GM12878 (cell line): ENCODE data around the gene PAM. TPM values are rescaled to one million over a fixed set of nuclear protein-coding genes. Genes with fewer than 3 reads are reported as not detected.

Experiments used
- ATAC-seq: fragments of 200-7000 bp; cut with Tn5 transposase; 3 replicates; pipeline ENCODE4 v1.9.1; 2020; ENCODE audit warnings: mild to moderate bottlenecking, moderate library complexity
- BruUV-seq: library from RNA; stranded (reverse); fragments of 400-500 nt; replicated peaks from 2 replicates; lab custom pipeline; 2021; lab: Mats Ljungman, UMichigan
- CTCF ChIA-PET: fragments of 300-600 bp; sonication (Branson Sonifier 250); formaldehyde crosslinking; extraction: SDS; loops from one replicate; lab custom pipeline; 2021; ENCODE audit warnings: inconsistent platforms; lab: Yijun Ruan, JAX
- POLR2A ChIA-PET: fragments of 350-600 bp; formaldehyde crosslinking; extraction: SDS; loops from one replicate; lab custom pipeline; 2021; ENCODE audit warnings: inconsistent platforms; lab: Charles Lee
- RAD21 ChIA-PET: fragments of 300-600 bp; sonication (Branson Sonifier 250); formaldehyde crosslinking; loops from one replicate; lab custom pipeline; 2023; ENCODE audit warnings: antibody characterized with exemption; ENCODE audit not compliant: unreplicated experiment; lab: Charles Lee
- SMC1A ChIA-PET: fragments of 300-600 bp; sonication (Branson Sonifier 250); formaldehyde crosslinking; loops from one replicate; lab custom pipeline; 2023; ENCODE audit not compliant: unreplicated experiment, uncharacterized antibody; lab: Charles Lee
- DNase-seq: peaks from one replicate; pipeline ENCODE4 v3.0.0-alpha.2; 2011; ENCODE audit warnings: low read depth, low spot score
- FAIRE-seq: peaks from 3 replicates; lab custom pipeline; 2011; peaks lifted over from hg19 to GRCh38; lab: Jason Lieb, UNC
- H2AFZ ChIP-seq: 2 replicates; pipeline ENCODE4 v1.6.0; 2011; ENCODE audit warnings: low read depth, low read length, control low read depth; ENCODE audit not compliant: control insufficient read depth
- H3K27ac ChIP-seq: 2 replicates; pipeline ENCODE4 v1.5.1; 2011; ENCODE audit warnings: control low read depth; ENCODE audit not compliant: control insufficient read depth, insufficient read depth
- H3K27me3 ChIP-seq, 2 experiments: replicated peaks in 1 of 2; 2 replicates each; pipeline versions ENCODE4 v1.6.0 to v1.6.1; 2011; ENCODE audit warnings: low read length in 1 of 2; ENCODE audit not compliant: control insufficient read depth in 2 of 2, insufficient read depth in 2 of 2
- H3K36me3 ChIP-seq, 2 experiments: 2 replicates each; pipeline ENCODE4 v1.5.1; 2011; ENCODE audit warnings: low read length in 1 of 2; ENCODE audit not compliant: control insufficient read depth in 2 of 2, insufficient read depth in 2 of 2
- H3K4me1 ChIP-seq: 2 replicates; pipeline ENCODE4 v1.6.1; 2011; ENCODE audit warnings: mild to moderate bottlenecking, low read length, moderate library complexity, mixed read lengths; ENCODE audit not compliant: control insufficient read depth, insufficient read depth
- H3K4me2 ChIP-seq: 2 replicates; pipeline ENCODE4 v1.6.0; 2011; ENCODE audit warnings: control low read depth; ENCODE audit not compliant: control insufficient read depth, insufficient read depth
- H3K4me3 ChIP-seq: fragments of 200-600 bp; sonication (generic); 2 replicates; pipeline ENCODE4 v1.5.1; 2016
- H3K79me2 ChIP-seq: 2 replicates; pipeline ENCODE4 v1.6.0; 2011; ENCODE audit warnings: low read length; ENCODE audit not compliant: control insufficient read depth, insufficient read depth
- H3K9ac ChIP-seq: 2 replicates; pipeline ENCODE4 v1.8.0; 2011; ENCODE audit warnings: low read length, control low read depth, mixed read lengths; ENCODE audit not compliant: control insufficient read depth, insufficient read depth
- H3K9me3 ChIP-seq: replicated peaks from 3 replicates; pipeline ENCODE4 v1.5.1; 2011; ENCODE audit warnings: mild to moderate bottlenecking, low read length; ENCODE audit not compliant: control insufficient read depth, insufficient read depth
- H4K20me1 ChIP-seq: 2 replicates; pipeline ENCODE4 v1.6.0; 2011; ENCODE audit not compliant: control insufficient read depth, insufficient read depth
- BRCA1 ChIP-seq: IDR thresholded peaks from 2 replicates; pipeline ENCODE4 v1.6.1; 2011; ENCODE audit warnings: low read depth, low read length, improper control_type of control experiment
- HCFC1 ChIP-seq: fragments of 150-350 bp; IDR thresholded peaks from 2 replicates; pipeline ENCODE4 v1.6.1; 2014; ENCODE audit warnings: low read length
- KDM1A ChIP-seq: fragments of 200-600 bp; sonication (generic); IDR thresholded peaks from 2 replicates; pipeline ENCODE4 v1.6.1; 2016; ENCODE audit warnings: borderline replicate concordance
- MTA3 ChIP-seq: IDR thresholded peaks from 2 replicates; pipeline ENCODE4 v1.6.1; 2012; ENCODE audit warnings: low read length, inconsistent platforms, borderline replicate concordance
- NR2C2 ChIP-seq: IDR thresholded peaks from 2 replicates; pipeline ENCODE4 v1.6.1; 2011; ENCODE audit warnings: borderline replicate concordance, low read depth; ENCODE audit not compliant: control insufficient read depth, insufficient read length
- WGBS: methylation state at CpG from one replicate; pipeline ENCODE4 v1.1.6; 2016; ENCODE audit warnings: low lambda C conversion rate; ENCODE audit not compliant: insufficient replicate concordance, insufficient coverage; ENCODE audit errors: missing lambda C conversion rate; 5-methylcytosine and 5-hydroxymethylcytosine counted together
- in situ Hi-C: fragments of 300-500 bp; cut with MboI; formaldehyde crosslinking; loops from 9 replicates; pipeline ENCODE4 v1.14.3; 2018; ENCODE audit warnings: mixed read lengths
- intact Hi-C: fragments of 100-400 bp; cut with micrococcal nuclease; formaldehyde crosslinking; loops from one replicate; pipeline ENCODE4 v1.14.2; 2022; ENCODE audit not compliant: unreplicated experiment
- polyA plus RNA-seq, 11 experiments: library from polyadenylated mRNA; depleted of rRNA in 4 of 11; unstranded in 6 of 11; stranded (reverse) in 5 of 11; fragments of >200 nt; fragmentation: Nextera tagmentation in 4 of 11; fragmentation: Illumina TruSeq in 1 of 11; extraction: Ambion mirVana in 4 of 11; extraction: Trizol in 1 of 11; gene quantifications; 1 replicate in 1 of 11; 2 replicates in 10 of 11; pipeline versions ENCODE4 v1.2.1 to v1.2.3, GENCODE V29; 2011 to 2016; ENCODE audit warnings: inconsistent platforms in 2 of 11, missing spikeins in 2 of 11, low read depth in 1 of 11
- total RNA-seq, 4 experiments: library from RNA; depleted of rRNA in 3 of 4; stranded (reverse); fragments of >200 nt in 3 of 4; fragmentation: Illumina TruSeq in 1 of 4; extraction: Trizol in 1 of 4; gene quantifications; 2 replicates each; pipeline versions ENCODE4 v1.2.1 to v1.2.3, GENCODE V29; 2013 to 2021
- TF ChIP-seq, protein P1 (sequence below): IDR thresholded peaks from 2 replicates; pipeline ENCODE4 v1.6.1; 2011; ENCODE audit warnings: low read depth, mild to moderate bottlenecking, low read length, moderate library complexity, borderline replicate concordance; ENCODE audit errors: extremely low read depth

Gene PAM
- total and polyA plus RNA-seq, 10 of the 15 experiments (the other 5 are each of a cell fraction or from before 2014, with no cell fraction given): 5.5 to 72.5 (median 15.4) TPM

DNA sequence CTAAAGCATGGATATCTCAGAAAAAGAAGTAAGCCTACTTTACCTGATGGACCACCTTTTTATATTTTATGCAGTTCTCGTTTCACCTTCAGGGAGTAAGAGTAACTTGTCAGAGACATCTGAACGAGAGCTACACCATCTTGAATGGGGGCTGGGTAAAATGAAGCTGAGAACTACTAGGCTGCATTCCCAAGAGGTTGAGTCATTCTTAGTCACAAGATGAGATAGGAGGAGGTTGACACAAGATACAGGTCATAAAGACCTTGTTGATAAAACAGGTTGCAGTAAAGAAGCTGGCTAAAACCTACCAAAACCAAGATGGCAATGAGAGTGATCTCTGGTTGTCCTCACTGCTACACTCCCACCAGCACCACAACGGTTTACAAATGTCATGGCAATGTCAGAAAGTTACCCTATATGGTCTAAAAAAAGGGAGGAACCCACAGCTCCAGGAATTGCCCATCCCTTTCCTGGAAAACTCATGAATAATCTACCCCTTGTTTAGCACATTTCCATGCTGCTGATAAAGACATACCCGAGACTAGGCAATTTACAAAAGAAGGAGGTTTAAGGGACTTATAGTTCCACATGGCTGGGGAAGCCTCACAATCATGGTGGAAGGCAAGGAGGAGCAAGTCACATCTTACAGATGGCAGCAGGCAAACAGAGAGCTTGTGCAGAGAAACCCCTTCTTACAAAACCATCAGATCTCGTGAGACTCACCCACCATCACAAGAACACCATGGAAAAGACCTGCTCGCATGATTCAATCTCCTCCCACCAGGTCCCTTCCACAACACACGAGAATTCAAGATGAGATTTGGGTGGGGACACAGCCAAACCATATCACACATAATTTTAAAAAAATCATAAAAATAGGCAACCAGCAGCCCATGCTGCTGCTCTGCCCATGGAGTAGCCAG is 302.4 kb downstream of the PAM start (continued):
- TF ChIP-seq NR2C2: no peak
- no peak for TF ChIP-seq MTA3
- TF ChIP-seq, all 136 proteins: peak for 0

DNA sequence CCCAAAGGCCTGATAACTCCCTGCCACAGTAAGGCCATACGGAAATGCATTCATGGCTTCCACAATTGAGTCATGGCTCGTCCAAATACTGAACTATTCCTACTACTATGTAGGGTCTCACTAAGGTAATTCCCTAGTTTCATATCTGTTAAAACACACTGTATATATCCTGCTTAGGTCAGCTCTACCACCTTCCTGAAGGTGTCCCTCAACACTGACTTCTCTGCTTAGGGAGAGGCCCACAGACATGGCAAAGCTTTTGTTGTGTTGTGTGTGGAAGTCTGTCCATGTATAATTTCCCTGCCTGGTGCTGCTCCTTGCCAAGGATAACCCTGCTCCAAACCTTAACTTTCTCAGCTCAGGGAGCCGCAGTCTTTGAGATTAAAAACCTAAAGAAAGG is 304.4 kb downstream of the PAM start:
- intact Hi-C loops (no loop called here), in situ Hi-C loops (no loop called here)
- no TSS peak for BruUV-seq
- Histone ChIP-seq H4K20me1 (no peaks in the 10 kb centered on the region), H3K27me3 (no peaks in the 10 kb centered on the region), H3K4me1 (no peaks in the 10 kb centered on the region), H2AFZ (no peak overlapping the region), H3K4me3 (no peak overlapping the region), H3K9me3 (no peaks in the 10 kb centered on the region), H3K79me2 (no peaks in the 10 kb centered on the region), H3K4me2 (no peak overlapping the region), H3K36me3 (no peaks in the 10 kb centered on the region), H3K9ac (no peak overlapping the region), H3K27ac (no peak overlapping the region)
- POLR2A ChIA-PET: no interaction called here
- CTCF ChIA-PET: interaction anchor here (1.2 kb wide), 1 partner anchor 29 kb away, joined by 3 read pairs; no protein-coding TSS in a partner anchor
- FAIRE-seq (no peak), ATAC-seq (no peak), DNase-seq (no peak)
- 45% methylated on average over 3 of the region's 3 CpGs for WGBS
- SMC1A ChIA-PET: interaction anchor here (1.1 kb wide), 1 partner anchor 260 kb away, joined by 3 read pairs; no protein-coding TSS in a partner anchor
- RAD21 ChIA-PET: no interaction called here
- TF ChIP-seq BRCA1 (no peak), KDM1A (no peak), HCFC1 (no peak)
- TF ChIP-seq, protein P1, sequence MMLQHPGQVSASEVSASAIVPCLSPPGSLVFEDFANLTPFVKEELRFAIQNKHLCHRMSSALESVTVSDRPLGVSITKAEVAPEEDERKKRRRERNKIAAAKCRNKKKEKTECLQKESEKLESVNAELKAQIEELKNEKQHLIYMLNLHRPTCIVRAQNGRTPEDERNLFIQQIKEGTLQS: no peak
